SK-N-SH (cell line): ENCODE results near the gene SETX. TPM values are rescaled to one million over a fixed set of nuclear protein-coding genes. Genes with fewer than 3 reads are reported as not detected.
A peak's percentile ranks its signal among the peaks of the same experiment; 100 is the strongest.

Experiments used
- CTCF ChIA-PET: fragments of 300-600, 350-600 bp; formaldehyde crosslinking; extraction: SDS; loops from one replicate; lab custom pipeline; 2021; lab: Yijun Ruan, JAX
- POLR2A ChIA-PET: fragments of 350-600 bp; sonication (Branson Sonifier 250); formaldehyde crosslinking; extraction: SDS; loops from one replicate; lab custom pipeline; 2020; ENCODE audit warnings: antibody characterized with exemption, inconsistent platforms; lab: Yijun Ruan, JAX
- DNase-seq: peaks from one replicate; pipeline ENCODE4 v3.0.0; 2012
- H2AFZ ChIP-seq: fragments of 200-600 bp; sonication (generic); 2 replicates; pipeline ENCODE4 v1.8.1; 2016; ENCODE audit warnings: antibody characterized with exemption, mild to moderate bottlenecking, low read depth
- H3F3A ChIP-seq: fragments of 200-600 bp; sonication (generic); replicated peaks from 2 replicates; pipeline ENCODE3; 2016; ENCODE audit warnings: antibody characterized with exemption, mild to moderate bottlenecking; ENCODE audit not compliant: insufficient read depth
- H3K27ac ChIP-seq, 2 experiments: fragments of 200-500 bp in 1 of 2; fragments of 200-600 bp in 1 of 2; sonication (Bioruptor generic) in 1 of 2; sonication (generic), shearing (Covaris generic) in 1 of 2; 2 replicates each; pipeline versions ENCODE4 v1.5.1 to v1.6.1; 2014 to 2016; ENCODE audit warnings: low read depth in 2 of 2, inconsistent platforms in 1 of 2, low read length in 1 of 2, mild to moderate bottlenecking in 1 of 2, mixed read lengths in 1 of 2
- H3K27me3 ChIP-seq: fragments of 200-600 bp; sonication (generic), shearing (Covaris generic); 2 replicates; pipeline ENCODE4 v1.6.1; 2016; ENCODE audit warnings: mixed run types; ENCODE audit not compliant: insufficient read depth
- H3K36me3 ChIP-seq, 2 experiments: fragments of 200-500 bp in 1 of 2; fragments of 200-600 bp in 1 of 2; sonication (Bioruptor generic) in 1 of 2; sonication (generic) in 1 of 2; replicated peaks in 1 of 2; 2 replicates each; pipeline versions ENCODE3 to v1.5.1; 2014 to 2016; ENCODE audit warnings: low read length in 1 of 2, mild to moderate bottlenecking in 1 of 2; ENCODE audit not compliant: insufficient read depth in 2 of 2, control insufficient read depth in 1 of 2
- H3K4me1 ChIP-seq, 2 experiments: fragments of 200-500 bp in 1 of 2; fragments of 200-600 bp in 1 of 2; sonication (Bioruptor generic) in 1 of 2; sonication (generic), shearing (Covaris generic) in 1 of 2; 2 replicates each; pipeline versions ENCODE4 v1.5.1 to v1.6.1; 2014 to 2016; ENCODE audit warnings: low read depth in 1 of 2, low read length in 1 of 2, mixed run types in 1 of 2; ENCODE audit not compliant: insufficient read depth in 2 of 2, control insufficient read depth in 1 of 2
- H3K4me2 ChIP-seq: fragments of 200-600 bp; sonication (generic), shearing (Covaris generic); 2 replicates; pipeline ENCODE4 v1.6.1; 2017; ENCODE audit warnings: mixed run types
- H3K4me3 ChIP-seq, 2 experiments: fragments of 200-500 bp in 1 of 2; fragments of 200-600 bp in 1 of 2; sonication (Bioruptor generic) in 1 of 2; sonication (generic), shearing (Covaris generic) in 1 of 2; 2 replicates each; pipeline versions ENCODE4 v1.5.1 to v1.8.1; 2014 to 2016; ENCODE audit warnings: low read depth in 2 of 2, inconsistent platforms in 1 of 2, low read length in 1 of 2, mild to moderate bottlenecking in 1 of 2, mixed read lengths in 1 of 2, moderate library complexity in 1 of 2
- H3K79me2 ChIP-seq: fragments of 200-600 bp; sonication (generic); 2 replicates; pipeline ENCODE4 v1.8.1; 2017; ENCODE audit warnings: mild to moderate bottlenecking; ENCODE audit not compliant: insufficient read depth
- H3K9ac ChIP-seq: fragments of 200-600 bp; sonication (generic); 2 replicates; pipeline ENCODE4 v1.6.1; 2017; ENCODE audit warnings: mixed run types
- H3K9me2 ChIP-seq: fragments of 200-600 bp; sonication (generic); 2 replicates; pipeline ENCODE4 v1.6.1; 2017; ENCODE audit warnings: mixed run types
- H3K9me3 ChIP-seq: fragments of 200-600 bp; sonication (generic); 2 replicates; pipeline ENCODE4 v1.6.1; 2017; ENCODE audit warnings: mixed run types, mild to moderate bottlenecking, moderate library complexity
- H4K20me1 ChIP-seq: fragments of 200-600 bp; sonication (generic); 2 replicates; pipeline ENCODE4 v1.6.1; 2017; ENCODE audit warnings: mild to moderate bottlenecking, mixed run types; ENCODE audit not compliant: insufficient read depth
- CHD2 ChIP-seq: fragments of 150-350 bp; IDR thresholded peaks from 2 replicates; pipeline ENCODE4 v1.6.1; 2018; ENCODE audit warnings: low read length; ENCODE audit not compliant: partially characterized antibody
- ELF1 ChIP-seq: IDR thresholded peaks from 2 replicates; pipeline ENCODE4 v1.4.0; 2012
- EP300 ChIP-seq, 2 experiments: IDR thresholded peaks; 2 replicates each; pipeline versions ENCODE4 v1.4.0 to v1.6.1; 2012; ENCODE audit warnings: borderline replicate concordance in 1 of 2, low read depth in 1 of 2, low read length in 1 of 2
- FOSL2 ChIP-seq: IDR thresholded peaks from 2 replicates; pipeline ENCODE4 v1.4.0; 2012; ENCODE audit warnings: low read depth, mild to moderate bottlenecking, moderate library complexity, borderline replicate concordance
- FOXM1 ChIP-seq: IDR thresholded peaks from 2 replicates; pipeline ENCODE4 v1.4.0; 2012; ENCODE audit warnings: low read depth, mild to moderate bottlenecking
- GABPA ChIP-seq: IDR thresholded peaks from 2 replicates; pipeline ENCODE4 v1.4.0; 2012; ENCODE audit warnings: low read depth, mild to moderate bottlenecking
- IRF3 ChIP-seq: fragments of 150-350 bp; IDR thresholded peaks from 2 replicates; pipeline ENCODE4 v1.6.1; 2016; ENCODE audit warnings: mild to moderate bottlenecking, low read depth, low read length
- JUND ChIP-seq: IDR thresholded peaks from 2 replicates; pipeline ENCODE4 v1.4.0; 2012
- MAX ChIP-seq: IDR thresholded peaks from 2 replicates; pipeline ENCODE4 v1.4.0; 2012; ENCODE audit warnings: low read depth
- MEF2A ChIP-seq: IDR thresholded peaks from 2 replicates; pipeline ENCODE4 v1.4.0; 2012; ENCODE audit warnings: low read depth, borderline replicate concordance
- MXI1 ChIP-seq: IDR thresholded peaks from 2 replicates; pipeline ENCODE4 v1.6.1; 2012; ENCODE audit warnings: mild to moderate bottlenecking, low read depth, low read length, improper control_type of control experiment
- NFIC ChIP-seq: IDR thresholded peaks from 2 replicates; pipeline ENCODE4 v1.4.0; 2012; ENCODE audit warnings: borderline replicate concordance
- NRF1 ChIP-seq: IDR thresholded peaks from 2 replicates; pipeline ENCODE4 v1.6.1; 2012; ENCODE audit warnings: low read depth, mild to moderate bottlenecking, low read length
- PBX3 ChIP-seq: IDR thresholded peaks from 2 replicates; pipeline ENCODE4; 2012
- POLR2AphosphoS5 ChIP-seq: IDR thresholded peaks from 2 replicates; pipeline ENCODE4 v1.6.1; 2012; ENCODE audit warnings: low read depth, low read length
- RAD21 ChIP-seq: IDR thresholded peaks from 2 replicates; pipeline ENCODE4 v1.6.1; 2012; ENCODE audit warnings: mild to moderate bottlenecking, low read length
- RCOR1 ChIP-seq: fragments of 150-350 bp; IDR thresholded peaks from 2 replicates; pipeline ENCODE4 v1.6.1; 2017; ENCODE audit warnings: antibody characterized with exemption, low read length
- REST ChIP-seq: IDR thresholded peaks from 2 replicates; pipeline ENCODE4 v1.6.1; 2012; ENCODE audit warnings: mild to moderate bottlenecking, low read depth, low read length, moderate library complexity
- RFX5 ChIP-seq: IDR thresholded peaks from 2 replicates; pipeline ENCODE4 v1.6.1; 2012; ENCODE audit warnings: mild to moderate bottlenecking, improper control_type of control experiment, low read length
- RXRA ChIP-seq: IDR thresholded peaks from 2 replicates; pipeline ENCODE4 v1.4.0; 2012; ENCODE audit warnings: low read depth, mild to moderate bottlenecking, borderline replicate concordance
- SIN3A ChIP-seq: IDR thresholded peaks from 2 replicates; pipeline ENCODE4 v1.6.1; 2012; ENCODE audit warnings: low read depth, mild to moderate bottlenecking, low read length, moderate library complexity, borderline replicate concordance
- TAF1 ChIP-seq: IDR thresholded peaks from 2 replicates; pipeline ENCODE4 v1.6.1; 2012; ENCODE audit warnings: low read depth, mild to moderate bottlenecking, low read length, moderate library complexity, borderline replicate concordance
- TEAD4 ChIP-seq: IDR thresholded peaks from 2 replicates; pipeline ENCODE4 v1.4.0; 2012; ENCODE audit warnings: mild to moderate bottlenecking, borderline replicate concordance; ENCODE audit not compliant: insufficient read depth
- USF1 ChIP-seq: IDR thresholded peaks from 2 replicates; pipeline ENCODE4 v1.4.0; 2012; ENCODE audit warnings: low read depth, borderline replicate concordance
- ZBTB33 ChIP-seq: IDR thresholded peaks from 2 replicates; pipeline ENCODE4 v1.4.0; 2012; ENCODE audit warnings: low read depth, borderline replicate concordance
- WGBS: methylation state at CpG from one replicate; pipeline ENCODE4 v1.1.6; 2017; ENCODE audit warnings: low lambda C conversion rate; 5-methylcytosine and 5-hydroxymethylcytosine counted together
- polyA plus RNA-seq, 3 experiments: library from polyadenylated mRNA; depleted of rRNA; stranded (reverse); fragments of >200 nt; gene quantifications; 2 replicates each; pipeline ENCODE4 v1.2.3, GENCODE V29; 2012

Gene SETX
- polyA plus RNA-seq, 1 of the 3 experiments (the other 2 are of a cell fraction): 12.3 TPM

- WGBS: 6% methylated on average over 8 of the region's 18 CpGs
- no peaks in the 10 kb centered on the region for H3F3A ChIP-seq
- peaks cover 6 to 27% of the 10 kb centered on the region in 2 experiments; a peak in 1 of 4 replicates for H3K4me1 ChIP-seq
- peak overlapping the region; percentile 64 to 71; a peak in 3 of 4 replicates for H3K27ac ChIP-seq
- no peaks in the 10 kb centered on the region for H3K36me3 ChIP-seq
- no peak overlapping the region for H3K9ac ChIP-seq
- CTCF ChIA-PET: interaction anchor here (0.5 to 2.7 kb wide), 8 partner anchors 12 to 642 kb away, joined by 3 to 14 read pairs (median 4); no protein-coding TSS in a partner anchor
- POLR2A ChIA-PET: interaction anchor here (0.8 to 1.1 kb wide), 2 partner anchors 20 to 31 kb away, joined by 3 to 4 read pairs; no protein-coding TSS in a partner anchor
- peak overlapping the region; percentile 47 for H3K4me2 ChIP-seq
- H2AFZ ChIP-seq: no peak overlapping the region
- no peaks in the 10 kb centered on the region for H3K27me3 ChIP-seq
- DNase-seq: peak; percentile 90
- H3K4me3 ChIP-seq: peak overlapping the region; percentile 11 to 19; a peak in 1 of 4 replicates
- H3K9me2 ChIP-seq: no peaks in the 10 kb centered on the region
- no peaks in the 10 kb centered on the region for H3K9me3 ChIP-seq
- peaks cover 5% of the 10 kb centered on the region; the same call in 1 of the 2 replicates for H4K20me1 ChIP-seq
- no peaks in the 10 kb centered on the region for H3K79me2 ChIP-seq
- TF ChIP-seq EP300 (IDR thresholded peaks at IDR 0.05; ENCODE audit: borderline replicate concordance in 1 of 2, low read depth in 1 of 2, low read length in 1 of 2) (peak; percentile 27 to 68; a peak in 2 of 4 replicates), NRF1 (0 out of 2 replicates have a peak, but pooled peaks have one; percentile 1), TEAD4 (peak; percentile 80; the same call in 1 of the 2 replicates), REST (no peak), MXI1 (peak; percentile 98), GABPA (no peak), TAF1 (no peak), RCOR1 (no peak), RFX5 (no peak), ELF1 (no peak), JUND (peak; percentile 73), MEF2A (peak; percentile 49; the same call in 1 of the 2 replicates), RAD21 (peak; percentile 34), RXRA (peak; percentile 77; the same call in 1 of the 2 replicates), IRF3 (no peak), USF1 (no peak), ZBTB33 (no peak), PBX3 (peak; percentile 74), MAX (peak; percentile 57), FOSL2 (peak; percentile 70; the same call in 1 of the 2 replicates), POLR2AphosphoS5 (no peak), NFIC (peak; percentile 75; the same call in 1 of the 2 replicates), FOXM1 (no peak), SIN3A (peak; percentile 64; the same call in 1 of the 2 replicates), CHD2 (no peak)
These were observed 140.7 kb downstream of the SETX start for GRCh38 chr9:132214027-132214622.
